ENCODE data around the gene WNT6.

DNA sequence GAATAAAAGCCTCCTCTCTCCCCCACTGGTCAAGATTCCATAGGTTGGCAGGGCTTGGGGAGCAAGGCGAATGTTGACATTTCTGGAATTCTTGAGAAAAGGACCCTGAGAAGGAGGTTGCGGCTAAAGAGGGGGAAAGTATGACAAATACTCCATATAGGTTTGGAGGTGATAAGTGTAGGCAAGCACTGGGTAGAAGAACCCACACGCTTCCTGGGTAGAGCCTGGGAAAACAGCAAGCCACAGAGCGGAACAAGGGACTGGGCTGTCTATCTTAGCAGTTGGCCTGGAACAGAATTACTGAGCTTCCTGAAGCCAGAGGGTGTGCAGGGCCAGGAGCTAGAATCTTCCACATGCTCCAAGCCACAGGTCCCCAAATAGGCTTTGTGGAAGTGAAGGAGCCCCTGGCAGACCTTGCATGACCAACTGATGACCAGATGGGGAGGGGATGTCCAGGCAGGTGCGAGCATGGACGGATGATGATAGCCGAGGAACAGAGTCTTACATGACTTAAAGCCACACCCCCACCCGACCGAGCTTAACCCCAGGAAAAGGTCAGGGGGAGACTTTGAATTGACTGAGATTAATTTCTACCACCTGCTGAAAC is 37.9 kb upstream of the WNT6 start:
- TF ChIP-seq, protein P1, sequence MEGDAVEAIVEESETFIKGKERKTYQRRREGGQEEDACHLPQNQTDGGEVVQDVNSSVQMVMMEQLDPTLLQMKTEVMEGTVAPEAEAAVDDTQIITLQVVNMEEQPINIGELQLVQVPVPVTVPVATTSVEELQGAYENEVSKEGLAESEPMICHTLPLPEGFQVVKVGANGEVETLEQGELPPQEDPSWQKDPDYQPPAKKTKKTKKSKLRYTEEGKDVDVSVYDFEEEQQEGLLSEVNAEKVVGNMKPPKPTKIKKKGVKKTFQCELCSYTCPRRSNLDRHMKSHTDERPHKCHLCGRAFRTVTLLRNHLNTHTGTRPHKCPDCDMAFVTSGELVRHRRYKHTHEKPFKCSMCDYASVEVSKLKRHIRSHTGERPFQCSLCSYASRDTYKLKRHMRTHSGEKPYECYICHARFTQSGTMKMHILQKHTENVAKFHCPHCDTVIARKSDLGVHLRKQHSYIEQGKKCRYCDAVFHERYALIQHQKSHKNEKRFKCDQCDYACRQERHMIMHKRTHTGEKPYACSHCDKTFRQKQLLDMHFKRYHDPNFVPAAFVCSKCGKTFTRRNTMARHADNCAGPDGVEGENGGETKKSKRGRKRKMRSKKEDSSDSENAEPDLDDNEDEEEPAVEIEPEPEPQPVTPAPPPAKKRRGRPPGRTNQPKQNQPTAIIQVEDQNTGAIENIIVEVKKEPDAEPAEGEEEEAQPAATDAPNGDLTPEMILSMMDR (conservative IDR thresholded peaks at IDR 0.05): no peak
- TF ChIP-seq EZH2 (IDR thresholded peaks at IDR 0.05; ENCODE audit: low read depth): no peak

All from PC-9 (cell line).